GM19240 (cell line): ENCODE measurements around the gene GPHN.

Source experiments
- DNase-seq: peaks from one replicate; pipeline ENCODE4 v3.0.0; 2011; ENCODE audit warnings: low spot score; ENCODE audit not compliant: insufficient read length

GPHN gene

DNA sequence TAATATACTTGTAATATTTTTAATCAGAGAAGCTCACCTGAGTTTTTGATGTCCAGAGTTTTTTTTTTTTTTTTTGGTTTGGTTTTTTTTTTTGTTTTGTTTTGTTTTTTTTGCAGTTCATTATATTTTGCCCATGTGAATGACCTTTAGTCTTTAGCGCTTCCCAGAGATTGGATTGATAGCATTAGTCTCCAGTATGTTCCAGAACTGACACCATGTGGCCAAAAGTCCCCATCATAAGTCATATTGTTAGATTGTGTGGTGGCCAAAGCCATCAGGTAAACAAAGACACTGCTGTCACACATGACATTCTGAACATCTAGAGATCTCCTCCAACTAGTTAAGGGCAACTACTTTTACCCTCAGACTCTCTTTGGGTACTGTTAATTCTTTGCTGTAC, 408.5 kb downstream of the GPHN start:
- DNase-seq = no peak

DNA sequence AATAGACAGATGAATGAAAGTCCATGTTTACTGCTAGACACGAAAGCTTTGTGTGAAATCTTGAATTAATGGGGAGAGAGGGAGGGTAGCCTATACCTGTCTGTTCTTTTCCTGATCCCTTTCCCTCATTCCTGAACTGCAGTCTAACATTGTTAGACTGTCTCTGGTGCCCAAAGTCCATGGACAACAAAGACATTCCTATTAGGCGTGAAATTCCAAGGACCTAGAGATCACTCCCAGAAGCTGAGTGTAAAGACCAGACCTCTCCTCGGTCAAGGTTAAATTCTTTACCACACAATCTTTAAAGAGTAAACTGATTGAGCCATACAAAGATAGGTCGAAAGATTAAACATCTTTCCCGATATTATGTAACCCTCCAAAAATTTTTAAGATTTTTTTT, 410.6 kb downstream of the GPHN start:
- DNase-seq = no peak

DNA sequence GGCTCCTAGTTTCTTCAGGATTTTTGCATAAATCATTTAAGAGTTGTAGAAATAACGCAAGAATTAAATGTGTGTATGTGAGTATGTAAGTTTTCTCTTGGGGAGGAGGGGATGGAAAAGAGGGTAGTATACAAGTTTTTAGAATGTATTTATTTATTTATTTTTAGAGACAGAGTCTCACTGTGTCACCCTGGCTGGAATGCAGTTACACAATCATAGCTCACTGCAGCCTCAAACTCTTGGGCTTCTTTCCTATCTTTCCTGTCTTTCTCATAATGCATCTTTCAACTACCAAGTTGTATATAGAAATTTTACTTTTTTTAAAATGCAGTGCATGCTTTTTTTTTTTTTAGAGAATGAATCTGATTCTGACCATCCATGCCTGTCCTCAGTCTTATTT, 412.2 kb downstream of the GPHN start:
- DNase-seq = no peak

DNA sequence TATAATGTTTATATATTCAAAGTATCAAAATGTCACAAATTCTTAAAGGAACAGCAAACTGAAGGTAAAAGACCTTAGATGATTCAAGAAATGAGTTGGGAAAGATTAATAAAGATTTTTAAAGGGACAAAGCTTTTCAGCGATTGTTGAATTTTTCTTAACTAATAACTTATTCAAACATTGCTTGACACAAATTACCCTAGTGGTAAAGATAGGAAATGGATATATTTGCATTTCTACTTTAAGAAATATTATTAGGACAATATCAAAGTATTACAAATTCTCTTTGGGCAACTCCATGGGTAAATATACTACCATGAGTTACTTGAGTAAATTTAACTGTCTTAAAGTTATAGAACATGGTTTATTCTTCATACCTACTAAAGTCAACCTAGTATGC, 415.3 kb downstream of the GPHN start:
- no peak for DNase-seq

DNA sequence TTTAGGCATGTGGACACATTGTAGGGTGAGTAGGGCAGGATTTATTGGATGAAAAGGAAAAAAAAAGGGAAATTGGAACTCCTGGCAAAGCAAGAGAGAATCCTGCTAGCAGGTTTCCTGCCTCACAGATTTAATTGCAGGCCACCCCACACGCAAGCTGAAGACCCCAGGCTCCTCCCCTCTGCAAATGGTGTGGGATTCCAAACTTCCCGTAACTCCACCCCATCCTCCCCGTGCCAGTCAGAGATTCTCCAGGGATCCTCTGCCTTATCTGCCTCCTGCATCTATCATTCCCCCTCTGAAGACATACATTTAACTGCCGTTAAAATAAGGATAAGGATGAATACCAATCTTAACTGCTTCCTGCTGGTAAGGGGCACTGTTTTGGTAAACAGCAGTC, 431.5 kb downstream of the GPHN start:
- DNase-seq = no peak

DNA sequence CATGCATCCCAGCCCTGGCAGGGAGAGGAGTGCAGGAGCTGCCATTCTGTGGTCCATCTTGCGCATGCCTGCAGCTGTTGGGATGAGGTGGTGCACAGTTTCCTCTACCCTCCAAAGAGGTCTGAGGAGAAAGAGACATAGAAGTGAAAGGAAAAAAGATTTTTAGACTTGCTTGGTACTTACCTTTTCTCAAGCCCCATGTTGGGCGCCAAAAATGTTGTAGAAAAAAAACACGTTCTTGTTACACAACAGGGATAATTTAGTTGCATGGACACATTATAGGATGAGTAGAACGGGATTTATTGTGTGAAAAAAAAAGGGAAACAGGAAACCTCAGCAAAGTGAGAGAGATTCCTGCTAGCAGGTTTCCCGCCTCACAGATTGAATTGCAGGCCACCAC, 436.9 kb downstream of the GPHN start:
- no peak for DNase-seq

DNA sequence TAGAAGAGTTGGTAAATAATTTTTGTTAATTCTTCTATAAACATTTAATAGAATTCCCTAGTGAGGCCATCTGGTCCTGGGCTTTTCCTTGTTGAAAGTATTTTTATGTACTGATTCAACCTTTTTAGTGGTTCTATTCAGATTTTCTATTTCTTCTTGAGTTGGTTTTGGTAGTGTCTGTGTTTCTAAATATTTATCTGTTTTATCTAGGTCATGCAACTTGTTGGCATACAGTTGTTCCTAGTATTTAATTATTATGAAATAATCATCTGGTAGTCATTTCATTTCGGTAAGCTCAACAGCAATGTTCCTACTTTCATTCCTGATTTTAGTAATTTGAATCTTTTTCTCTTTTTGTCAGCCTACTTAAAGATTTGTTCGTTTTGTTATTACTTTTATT, 447.2 kb downstream of the GPHN start:
- no peak for DNase-seq

DNA sequence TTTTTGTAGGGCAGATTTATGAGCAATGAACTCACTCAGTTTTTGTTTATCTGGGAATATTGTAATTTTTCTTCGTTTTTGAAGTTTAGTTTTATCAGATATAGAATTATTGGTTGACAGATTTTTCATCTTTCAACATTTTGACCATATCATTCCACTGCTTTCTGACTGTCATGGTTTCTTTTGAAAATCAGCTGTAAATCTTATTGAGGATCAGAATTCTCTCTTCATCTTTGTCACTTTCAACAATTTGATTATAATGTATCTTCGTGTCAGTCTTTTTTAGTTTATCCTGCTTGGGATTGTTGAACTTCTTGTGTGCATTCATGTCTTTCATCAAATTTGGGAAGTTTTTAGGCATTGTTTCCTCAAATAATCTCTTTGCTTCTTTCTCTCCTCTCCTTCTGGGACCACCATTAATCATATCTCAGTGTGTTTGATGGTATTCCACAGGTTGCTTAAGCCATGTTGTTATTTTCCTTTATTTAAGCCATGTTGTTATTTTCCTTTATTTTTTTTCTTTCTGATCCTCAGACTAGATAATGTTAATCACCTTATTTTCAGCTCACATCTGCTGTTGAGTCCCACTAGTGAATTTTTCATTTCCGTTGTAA, 451.6 kb downstream of the GPHN start:
- DNase-seq = no peak

DNA sequence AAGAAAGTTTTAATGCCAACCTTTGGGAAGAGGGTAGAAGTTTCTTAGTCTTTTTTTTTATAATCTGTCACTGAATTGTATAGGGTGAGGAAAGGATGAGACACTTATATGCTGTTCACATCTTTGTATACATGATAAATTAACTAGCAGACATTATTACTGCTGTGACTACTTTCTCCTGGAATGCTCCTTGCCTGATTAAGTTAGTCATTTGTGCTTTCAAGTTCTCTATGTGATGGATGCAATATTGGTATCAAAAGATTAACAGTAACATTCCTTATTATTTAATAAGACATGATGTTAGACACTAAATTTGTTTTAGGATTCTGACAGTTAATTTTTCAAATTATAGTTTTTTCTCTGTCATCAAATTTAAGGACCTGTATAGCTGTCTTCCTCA, 457.9 kb downstream of the GPHN start:
- no peak for DNase-seq

DNA sequence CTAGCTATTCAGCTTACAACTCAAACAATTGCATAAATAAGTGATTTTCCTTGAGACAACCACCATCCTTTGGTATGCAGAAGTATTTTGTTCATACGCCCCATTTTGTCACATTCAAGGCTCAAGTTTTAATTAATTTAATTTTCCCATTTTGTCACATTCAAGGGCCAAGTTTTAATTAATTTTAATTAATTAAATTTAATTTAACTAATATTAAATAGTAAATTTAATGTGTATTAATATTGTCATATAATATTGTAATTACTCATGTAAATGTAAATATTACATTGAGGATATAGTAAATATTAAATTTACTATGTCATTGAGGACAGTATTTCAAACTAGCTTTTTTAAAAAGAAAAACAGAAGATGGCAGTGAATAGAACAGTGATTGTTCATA, 464.5 kb downstream of the GPHN start:
- no peak for DNase-seq

DNA sequence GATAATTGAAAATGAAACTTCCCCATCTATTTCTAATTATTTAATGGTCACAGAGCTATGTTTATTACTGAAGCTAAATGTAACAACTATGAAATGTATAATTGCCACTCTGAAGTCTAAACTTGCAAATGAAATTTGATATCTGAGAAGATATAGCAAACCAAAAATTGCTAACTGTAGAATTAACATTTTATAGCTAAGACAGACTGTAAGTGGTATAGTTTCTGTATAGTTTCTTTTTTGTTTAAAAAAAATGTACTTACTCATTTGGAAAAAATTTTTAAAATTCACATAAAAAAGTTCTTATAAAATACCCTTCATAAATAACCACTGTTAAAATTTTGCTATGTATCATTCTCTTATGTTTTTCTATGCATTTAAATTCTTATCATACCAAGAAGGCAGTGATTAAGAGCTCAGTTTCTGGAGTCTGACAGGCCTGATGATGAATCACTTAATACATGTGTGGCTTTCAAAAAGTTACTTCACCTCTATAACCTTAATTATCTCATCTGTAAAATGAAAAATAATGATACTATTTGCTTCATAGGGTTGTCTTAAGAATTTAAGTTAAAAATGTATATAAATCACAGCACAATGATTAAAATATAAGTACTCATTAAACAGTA, 466.6 kb downstream of the GPHN start:
- no peak for DNase-seq

DNA sequence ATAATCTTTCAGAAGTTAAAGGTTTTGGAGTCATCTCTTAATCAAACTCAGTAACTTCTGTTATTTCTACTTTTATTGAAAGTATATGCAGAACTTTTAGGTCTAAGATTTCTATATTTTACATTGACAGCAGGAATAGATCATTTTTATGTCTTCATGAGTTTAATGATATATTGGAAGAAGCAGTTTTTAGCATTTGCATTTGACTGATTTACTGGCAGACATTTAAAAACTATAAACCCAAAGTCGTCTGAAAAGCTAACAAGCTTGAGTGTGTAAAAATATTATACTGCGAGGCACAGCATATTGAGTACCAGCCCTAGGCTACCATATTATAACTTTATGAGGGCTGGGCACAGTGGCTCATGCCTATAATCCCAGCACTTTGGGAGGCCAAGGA, 467.3 kb downstream of the GPHN start:
- DNase-seq = no peak

DNA sequence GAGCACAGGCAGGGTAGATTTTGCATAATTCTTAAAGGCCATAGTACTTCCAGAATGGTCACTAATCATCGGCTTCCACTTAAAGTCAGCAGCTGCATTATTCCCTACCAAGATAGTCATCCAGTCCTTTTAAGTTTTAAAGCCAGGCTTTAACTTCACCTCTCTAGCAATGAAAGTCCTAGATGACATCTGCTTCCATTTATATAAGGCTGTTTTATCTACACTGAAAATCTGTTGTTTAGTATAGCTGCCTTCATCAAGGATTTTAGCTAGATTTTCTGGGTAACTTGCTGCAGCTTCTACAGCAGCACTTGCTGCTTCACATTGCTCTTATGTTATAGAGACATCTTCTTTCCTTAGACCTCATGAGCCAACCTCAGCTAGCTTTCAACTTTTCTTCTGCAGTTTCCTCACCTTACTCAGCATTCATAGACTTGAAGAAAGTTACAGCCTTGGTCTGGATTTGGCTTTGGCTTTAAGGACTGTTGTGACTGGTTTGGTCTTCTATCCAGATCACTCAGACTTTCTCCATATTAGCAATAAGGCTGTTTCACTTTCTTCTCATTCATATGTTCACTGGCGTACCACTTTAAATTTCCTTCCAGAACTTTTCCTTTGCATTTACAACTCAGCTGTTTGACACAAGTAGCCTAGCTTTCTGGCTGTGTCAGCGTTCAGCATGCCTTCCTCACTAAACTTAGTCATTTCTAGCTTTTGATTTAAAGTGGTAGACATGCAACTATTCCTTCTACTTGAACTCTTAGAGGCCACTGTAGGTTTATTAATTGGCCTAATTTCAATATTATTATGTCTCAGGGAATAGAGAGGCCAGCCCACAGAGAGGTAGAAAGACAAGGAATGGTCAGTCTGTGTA, 471.4 kb downstream of the GPHN start:
- peak; percentile 0 for DNase-seq

DNA sequence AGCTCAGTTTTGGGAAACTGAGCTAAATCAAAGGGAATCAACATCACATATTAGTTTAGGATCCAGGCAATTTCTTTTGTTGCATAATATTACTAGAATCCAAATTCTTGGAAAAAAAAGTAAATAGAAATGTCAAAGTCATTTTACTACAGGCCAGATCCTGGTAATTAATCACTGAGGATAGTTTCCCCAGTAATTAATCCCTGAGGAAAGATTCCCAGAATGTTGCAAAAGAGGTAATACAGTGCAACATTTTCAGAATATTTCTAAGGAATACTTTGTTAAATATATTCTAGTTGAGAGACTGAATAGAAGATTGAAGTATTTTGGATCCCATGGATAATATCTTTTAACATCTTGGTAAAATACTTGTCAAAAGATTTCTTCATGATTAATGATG, 474.3 kb downstream of the GPHN start:
- DNase-seq = no peak

DNA sequence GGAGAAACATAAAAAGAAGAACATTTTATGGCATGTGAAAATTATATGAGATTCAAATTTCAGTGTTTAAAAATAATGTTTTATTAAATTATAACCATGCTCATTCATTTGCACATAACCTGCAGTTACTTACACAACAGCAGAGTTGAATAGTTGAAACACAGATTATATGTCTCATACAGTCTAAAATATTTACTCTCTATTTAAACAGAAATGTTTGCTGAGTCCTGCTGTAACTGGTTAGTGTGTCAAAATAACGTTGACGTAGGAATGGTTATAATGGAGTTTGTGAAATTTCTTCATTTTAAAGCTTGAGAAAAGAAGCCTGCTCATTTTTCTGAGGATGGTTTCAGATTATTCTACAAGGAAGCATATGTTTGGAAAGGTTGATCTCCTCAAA, 484.8 kb downstream of the GPHN start:
- DNase-seq = no peak

DNA sequence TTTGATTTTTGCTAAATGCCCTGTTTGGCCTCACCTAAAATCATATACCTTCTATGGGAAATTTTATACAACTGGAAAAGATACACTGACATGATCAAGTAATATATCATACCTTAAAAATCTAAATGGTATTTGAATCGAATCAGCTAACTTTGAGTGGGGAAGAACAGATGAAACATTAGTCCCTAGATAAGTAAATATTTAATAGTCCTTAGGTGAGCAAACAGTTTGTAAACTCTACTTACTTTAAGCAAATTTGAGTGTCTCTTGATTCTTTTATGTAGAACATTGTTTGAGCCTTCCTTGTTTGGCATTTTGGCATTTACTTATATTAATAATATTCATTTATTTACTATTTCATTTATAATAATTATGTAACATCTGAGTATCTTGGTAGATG, 485.6 kb downstream of the GPHN start:
- no peak for DNase-seq

DNA sequence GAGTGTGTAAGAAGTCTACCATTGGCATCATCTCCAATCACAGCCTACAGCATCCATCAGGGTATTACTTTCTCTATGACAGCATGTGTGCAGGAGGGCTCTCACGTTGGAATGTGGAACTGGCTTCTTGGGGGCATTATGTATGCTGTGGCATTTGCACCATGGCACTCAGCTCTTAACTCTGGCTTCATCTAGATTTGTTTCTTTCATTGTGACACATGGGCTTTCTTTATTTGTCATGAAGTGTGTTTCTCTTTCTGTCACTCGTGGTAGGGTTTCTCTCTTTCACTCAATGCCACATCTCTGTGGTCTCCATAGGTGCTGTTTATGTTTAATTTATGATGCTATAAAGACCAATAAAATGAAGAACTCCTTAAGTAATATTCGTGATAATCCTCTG, 490.1 kb downstream of the GPHN start:
- no peak for DNase-seq

DNA sequence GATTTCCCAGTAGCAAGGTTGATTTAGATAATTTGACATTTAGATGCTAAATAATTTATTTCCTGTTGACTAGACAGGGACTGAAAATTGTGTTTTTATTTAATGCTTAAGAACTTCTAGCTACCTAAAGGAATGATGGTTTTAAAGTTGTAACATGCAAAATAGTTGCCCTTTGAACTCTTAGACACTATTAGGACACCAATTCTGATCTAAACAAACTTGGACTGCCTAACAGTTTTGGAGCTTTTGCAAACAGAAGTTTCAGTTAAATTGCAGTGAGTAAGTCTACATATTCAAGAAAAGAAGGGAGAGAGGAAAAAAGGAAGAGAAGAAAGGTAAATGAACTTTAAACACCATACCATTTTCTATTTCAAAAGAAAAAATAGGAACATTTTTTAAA, 492.0 kb downstream of the GPHN start:
- DNase-seq = no peak

DNA sequence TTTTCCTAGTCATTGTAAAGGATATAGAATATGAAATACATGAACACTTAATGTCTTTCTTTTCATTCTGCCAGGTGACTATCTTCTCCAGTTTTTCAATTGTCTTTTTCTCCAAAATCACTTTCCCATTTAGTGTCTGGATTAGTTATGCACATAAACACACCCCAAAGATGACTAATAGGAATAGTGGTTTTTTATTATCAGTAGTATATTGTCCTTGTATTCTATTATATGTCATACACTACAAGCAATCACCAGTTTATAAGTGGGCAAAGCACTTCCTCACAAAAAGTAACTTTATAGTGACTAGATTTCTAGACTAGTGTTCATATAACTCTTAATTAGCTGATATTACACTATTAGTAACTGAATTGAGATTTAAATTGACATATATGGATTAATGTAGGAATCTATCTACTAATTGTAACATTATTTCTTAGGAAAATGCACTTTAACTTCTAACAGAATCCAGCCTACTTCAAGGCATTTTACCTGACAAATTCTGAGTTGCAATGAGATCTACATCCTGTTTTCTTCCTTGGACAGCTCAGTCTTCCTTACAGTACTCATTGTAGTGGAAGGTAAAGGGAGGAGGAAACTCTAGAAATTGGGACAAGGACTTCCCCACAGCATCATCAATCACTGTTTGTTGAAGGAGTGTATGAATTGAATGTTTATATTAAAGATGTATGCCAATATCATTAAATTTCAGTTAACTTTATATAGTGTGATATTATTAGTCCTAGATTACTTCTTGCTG, 495.2 kb downstream of the GPHN start:
- DNase-seq = no peak

DNA sequence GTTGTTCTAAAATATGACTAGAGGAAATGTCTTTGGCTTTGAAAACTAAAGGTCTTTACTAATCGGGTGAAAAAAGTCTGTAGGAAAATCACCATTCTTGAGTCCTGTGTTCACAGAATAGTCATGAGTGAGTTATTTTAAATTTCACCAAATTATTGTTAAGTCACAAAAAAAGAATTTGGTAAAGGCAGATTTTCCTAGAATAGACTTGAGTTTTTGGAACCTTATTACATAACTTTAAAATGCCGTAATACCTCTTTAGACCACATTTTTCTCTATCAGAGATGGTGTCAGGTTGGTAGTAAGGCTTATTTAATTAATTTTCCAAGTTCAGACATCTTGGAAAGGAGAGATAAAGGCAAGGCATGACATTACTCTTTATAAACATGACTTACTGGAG, 496.6 kb downstream of the GPHN start:
- DNase-seq = no peak

DNA sequence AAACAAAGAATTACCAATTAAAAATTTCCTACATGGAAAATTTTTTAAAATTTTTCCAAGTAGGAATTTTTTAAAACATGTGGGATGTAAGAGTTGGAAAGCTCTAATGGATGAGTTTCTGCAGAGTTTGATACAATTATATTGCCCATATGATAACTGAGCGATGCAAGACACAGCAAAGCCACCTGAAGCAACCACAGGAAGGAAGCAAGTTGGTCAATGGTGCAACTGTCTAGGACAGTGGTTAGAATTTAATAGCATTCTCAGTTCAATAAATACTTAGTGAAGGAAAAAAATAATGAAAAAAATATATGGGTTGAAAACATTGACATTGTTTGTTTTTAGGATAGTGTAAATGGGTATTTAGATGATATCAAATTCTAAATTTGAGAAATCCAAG, 502.7 kb downstream of the GPHN start:
- DNase-seq = no peak

DNA sequence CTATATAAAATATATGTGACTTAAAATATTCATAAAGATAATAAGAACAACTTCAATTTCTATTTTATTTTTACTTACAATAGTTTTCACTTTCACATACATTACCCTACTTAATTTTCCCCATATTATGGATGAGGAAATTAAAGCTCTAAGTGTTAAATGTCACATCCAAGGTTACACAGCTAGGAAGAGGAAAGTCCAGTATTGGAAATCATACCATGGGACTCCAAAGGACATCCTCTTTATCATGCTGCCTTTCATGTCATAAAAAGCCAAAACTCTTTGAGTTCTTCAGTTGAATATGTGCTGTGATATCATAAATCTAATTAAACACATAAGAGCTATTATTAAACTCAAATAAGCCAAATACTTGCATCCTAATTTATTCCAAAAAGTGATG, 508.9 kb downstream of the GPHN start:
- DNase-seq = no peak
